Activated T-cell treated with anti-CD3 and anti-CD28 coated beads for 1 hour (primary cell): Measurements from ENCODE around the gene FILIP1.

Experiments
- DNase-seq: peaks from one replicate; pipeline ENCODE4 v3.0.0-alpha.2; 2020; ENCODE audit warnings: low read depth

FILIP1 gene

DNA sequence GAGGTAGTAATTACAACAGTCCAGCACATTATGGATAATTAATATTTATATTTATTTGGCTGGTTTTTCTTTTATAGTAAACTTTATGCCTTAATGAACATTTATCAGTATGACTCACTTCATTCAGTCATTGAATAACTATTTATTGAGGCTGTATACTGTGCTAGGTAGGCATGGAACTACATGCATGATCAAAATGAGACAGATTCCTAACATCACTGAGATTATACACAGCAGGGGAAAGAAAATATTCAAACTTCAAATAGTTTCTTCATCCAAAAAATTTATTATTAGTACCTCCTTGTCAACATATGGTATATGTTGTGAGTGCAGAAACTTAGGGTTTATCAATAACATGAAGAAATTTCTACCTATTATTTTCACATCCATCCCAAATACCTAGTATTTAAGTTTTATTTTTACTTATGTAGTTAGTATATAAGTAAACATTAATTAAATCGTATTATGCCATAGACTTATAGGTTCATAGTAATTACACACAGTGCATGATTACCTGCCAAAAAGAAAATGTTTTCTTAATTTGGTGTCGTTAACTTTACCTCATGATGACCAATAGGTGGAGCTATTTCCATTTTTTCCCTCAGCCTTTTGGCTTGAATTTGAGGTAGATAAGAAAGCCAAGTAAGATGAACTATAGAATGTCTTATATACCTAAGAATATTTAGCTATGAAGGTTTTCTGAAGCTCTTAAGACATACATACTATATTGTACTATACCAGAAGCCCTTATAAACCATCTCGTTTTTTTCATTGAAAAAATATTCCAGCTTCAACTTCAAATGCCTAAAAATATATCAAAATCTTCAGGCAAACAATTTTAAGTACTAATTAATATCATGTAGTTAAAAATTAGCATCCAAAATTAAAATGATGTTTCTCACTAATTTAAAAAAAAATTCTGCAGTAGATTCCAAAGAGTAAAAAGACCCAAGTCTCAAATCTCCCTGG is 196.5 kb downstream of the FILIP1 start:
- no peak for DNase-seq

DNA sequence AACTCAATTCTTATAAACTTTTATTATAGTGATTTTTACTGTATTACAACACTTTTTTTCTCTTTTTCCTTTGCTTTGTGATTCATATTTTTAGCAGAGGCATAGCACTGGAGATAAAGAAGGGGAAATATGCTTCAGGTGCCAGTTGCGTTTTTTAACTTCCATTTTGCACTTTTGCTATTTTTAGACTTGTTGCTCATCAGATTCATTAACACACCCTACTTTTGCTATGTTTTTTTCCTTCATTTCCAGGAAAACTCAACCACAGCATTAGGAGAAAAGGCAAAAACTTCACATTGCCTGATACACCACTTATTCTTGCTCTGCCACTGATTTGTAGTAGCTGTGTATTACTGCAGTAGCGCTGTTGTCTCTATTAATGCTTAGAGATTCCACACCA is 201.0 kb downstream of the FILIP1 start:
- DNase-seq, result no peak

DNA sequence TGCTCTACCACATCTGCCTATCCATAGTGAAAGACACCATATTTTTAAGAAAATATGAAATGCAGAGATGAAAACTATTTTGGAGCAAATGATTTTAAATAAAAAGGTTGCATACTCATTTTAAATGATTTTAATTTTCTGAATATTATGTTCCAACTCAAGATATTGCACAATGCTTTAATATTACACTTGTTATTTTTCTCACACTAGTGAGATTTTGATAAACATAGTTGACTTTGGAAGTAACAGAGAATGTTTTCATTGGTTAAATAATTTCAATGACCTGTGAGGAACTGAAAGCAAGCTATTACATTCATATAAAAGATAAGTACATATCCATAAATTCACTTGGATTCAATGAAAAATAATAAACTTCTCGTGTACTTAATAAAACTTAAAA is 201.9 kb downstream of the FILIP1 start:
- DNase-seq, result no peak

DNA sequence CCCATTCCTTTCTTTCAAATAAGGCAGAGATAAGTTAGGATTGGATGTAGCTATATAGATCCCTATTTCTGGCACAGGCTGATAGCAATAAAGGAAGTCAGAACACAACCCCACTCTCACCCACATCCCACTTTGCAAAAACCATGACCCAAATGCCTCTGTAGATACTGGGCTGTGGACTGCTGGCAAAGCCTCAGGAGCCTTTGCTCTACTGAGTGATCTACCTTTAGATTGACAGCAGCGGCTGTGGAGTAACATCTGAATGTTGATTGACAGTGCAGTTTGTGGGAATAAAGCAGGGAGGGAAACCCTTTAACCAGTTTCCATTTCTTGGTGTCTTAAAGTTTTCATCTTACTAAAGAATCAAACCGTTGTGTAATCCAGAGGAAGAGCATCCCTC is 202.3 kb downstream of the FILIP1 start:
- no peak for DNase-seq

DNA sequence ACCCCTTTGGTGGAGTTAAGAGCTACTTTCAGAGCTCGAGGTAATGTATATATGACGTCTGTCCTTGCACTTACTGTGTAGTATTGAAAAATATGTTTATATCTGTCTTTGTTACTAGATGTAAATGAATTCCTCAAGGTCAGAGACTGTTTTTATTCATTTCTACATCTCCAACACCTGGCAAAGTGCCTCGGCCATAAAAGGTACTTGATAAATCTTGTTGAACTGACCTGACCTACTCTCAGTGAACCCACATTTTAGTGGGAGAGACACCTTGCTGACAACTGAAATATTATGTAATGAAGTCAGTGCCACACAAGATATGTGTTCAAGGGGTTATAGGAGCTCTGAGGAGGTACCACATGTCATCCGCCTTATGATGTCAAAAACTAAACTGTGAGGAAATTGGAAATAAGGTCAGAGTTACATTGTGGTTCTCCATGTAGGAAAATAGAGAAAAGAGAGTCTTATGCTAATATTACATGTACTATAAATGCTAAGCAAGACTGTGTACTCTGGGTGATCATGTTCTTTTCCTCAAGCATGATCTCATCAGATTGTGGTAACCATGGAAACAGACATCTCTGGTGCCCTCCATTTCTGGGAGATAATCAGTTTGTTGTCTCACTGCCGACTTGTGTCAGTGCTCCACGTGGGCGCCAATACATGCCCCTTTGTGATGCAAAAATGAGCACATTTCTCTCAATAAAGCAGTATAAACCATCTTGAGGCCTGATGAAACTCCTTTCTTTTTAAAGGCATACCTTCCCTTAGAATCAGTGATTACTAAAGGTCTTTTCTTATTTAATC is 203.3 kb downstream of the FILIP1 start:
- DNase-seq, result no peak

DNA sequence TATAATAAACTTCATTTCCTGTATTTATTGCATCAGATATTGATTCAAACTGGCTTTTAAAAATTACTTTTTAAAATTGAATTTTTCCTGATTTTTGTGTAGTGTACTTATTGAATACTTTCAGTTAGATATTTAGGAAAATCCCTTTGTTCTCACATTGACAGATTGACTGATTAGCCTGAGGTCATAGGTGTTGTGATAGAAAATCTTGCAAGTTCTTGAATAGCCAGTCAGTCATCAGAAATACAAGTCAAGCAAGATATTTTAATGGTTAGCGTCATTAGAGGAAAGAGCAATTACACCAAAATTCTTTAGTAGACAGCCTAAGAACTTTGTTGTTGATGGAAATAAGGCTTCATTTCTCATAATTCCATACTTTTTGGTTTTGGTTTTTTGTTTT is 205.6 kb downstream of the FILIP1 start:
- no peak for DNase-seq

DNA sequence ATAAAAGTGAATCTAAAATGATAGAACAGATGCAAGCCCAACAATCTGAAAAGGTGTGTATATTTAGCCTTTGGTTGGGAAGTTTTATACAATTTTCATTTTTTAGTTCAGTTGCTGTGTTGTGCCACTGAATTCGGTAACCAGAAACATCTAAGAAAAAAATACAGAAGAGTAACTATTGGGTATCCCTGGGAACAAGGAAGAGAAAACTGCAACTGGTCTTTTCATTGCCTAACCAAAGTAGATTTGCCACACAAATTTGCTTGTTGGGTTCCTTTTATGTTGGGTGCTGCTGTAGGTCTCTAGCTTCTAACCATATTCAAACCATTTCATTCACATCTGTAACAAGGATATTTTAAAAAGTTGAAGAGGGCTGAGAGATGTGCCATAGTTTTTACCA is 206.2 kb downstream of the FILIP1 start:
- DNase-seq, result no peak

DNA sequence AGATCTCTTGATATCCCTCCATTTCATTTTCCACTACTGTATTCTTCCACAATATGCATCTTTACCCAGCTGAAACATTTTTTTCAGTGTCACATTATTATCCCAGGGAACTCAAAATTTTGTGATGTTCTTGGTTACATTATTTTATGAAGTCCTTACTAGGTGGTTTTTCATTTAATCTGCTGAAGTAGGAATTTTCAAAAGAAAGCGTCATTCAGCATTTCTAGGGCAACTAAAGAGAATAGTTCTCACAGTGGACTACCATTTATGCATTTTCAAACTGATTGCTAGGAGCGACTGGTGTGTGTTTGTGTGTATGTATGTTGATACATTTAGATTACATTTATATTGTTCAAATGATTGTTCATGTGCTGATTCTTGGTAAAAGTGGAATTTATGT is 206.6 kb downstream of the FILIP1 start:
- no peak for DNase-seq

DNA sequence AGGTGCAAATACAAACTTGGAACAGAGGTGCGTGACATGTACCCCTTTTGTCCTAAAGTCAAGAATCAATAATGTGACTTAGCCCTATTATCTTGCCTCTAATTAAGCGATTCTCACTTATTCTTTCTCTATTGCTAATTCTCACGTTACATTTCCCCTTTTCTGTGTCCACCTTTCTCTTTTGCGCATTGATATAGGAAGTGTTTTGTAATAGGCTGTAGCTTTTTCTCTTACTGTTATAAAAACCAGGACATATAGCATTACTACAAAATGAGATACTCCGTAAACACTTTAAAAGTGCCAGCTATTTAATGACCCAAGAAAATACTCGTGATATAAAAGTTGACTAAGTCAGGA is 208.3 kb downstream of the FILIP1 start:
- DNase-seq, result no peak

DNA sequence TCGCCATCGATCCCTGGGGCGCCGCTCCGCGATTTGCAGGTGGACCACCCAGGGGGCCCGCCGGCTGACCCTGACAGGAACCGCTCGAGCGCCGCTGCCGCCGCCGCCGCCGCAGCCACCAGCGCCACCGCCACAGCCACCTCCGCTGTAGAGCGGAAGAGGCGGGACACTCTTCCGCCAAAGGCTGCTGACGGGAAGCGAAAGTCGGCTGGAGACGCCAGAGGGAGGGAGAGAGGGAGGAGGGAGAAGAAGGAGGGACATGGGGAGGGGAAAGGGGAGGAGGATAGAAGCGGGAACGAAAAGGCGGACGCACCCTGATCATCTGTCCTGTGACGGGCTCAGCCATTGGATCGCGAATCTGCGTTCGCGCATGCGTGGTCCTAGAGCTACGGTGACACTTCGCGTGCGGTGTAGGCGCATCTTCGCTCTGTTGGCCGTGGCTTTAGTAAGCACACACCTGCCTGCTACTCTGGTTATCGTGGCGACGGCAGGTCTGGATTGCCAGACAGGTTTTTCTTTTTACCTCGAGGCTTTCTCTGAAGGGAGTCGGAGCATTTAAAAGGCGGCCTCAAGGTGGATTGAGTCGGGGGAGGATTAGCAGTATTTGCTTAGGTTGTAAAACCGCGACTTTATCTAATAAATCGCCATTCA is 208.8 kb downstream of the FILIP1 start, which contains the start of gene TMEM30A:
Gene TMEM30A (minus strand): TSS at position 161 of the 651 bp plus-strand sequence. CDS start 154 bp downstream, at position 7.
- peak; percentile 90 for DNase-seq

DNA sequence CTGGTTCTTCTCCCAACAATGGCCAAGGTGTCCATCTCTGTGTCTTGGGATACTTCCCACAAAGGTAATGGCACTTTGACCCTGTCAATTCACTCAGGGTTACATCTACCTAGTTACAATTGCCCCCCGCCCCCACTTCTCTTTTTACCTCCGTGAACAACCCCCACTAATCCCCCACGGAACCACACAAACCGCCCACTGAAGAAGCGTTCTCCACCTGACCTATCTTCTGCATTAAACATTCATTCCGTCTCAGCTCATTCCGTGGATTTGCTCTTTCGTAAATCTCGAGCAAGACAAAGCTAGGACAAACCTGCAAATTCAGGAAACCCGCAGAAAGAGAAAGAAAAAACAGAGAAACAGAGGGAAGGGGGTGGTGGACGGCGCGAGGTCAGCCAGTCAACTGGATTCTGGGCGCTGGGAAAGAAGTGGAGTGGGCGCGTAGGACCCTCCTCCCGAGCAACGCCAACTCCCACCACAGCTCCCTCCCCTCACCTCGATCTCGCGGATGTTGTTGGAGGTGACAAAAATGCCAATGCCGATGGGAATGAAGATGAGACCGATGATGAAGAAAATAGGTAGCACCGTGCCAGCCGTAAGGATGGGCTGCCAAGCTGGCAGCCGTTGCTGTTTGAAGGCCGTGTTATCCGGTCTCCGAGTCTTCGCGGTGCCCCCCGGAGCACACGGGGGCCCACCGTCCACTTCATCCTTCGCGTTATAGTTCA is 209.5 kb downstream of the FILIP1 start:
- no peak for DNase-seq

DNA sequence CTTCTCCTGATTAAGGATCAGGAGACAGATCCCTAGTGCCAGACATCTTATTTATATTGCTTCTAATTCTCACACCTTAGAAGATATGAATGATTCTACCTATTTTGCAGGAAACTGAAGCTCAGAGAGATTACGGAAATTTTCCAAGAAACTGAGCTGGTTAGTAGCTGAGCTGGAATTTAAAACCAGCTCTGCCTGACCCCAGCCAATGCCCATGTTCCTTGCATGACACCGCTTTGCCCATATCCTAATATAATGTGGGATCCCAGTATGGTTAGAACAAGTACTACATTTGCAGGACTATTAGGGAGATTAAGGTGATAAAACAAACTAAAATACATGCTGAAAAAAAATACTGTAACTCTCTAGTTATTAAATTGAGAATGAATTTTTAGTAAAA is 210.9 kb downstream of the FILIP1 start:
- no peak for DNase-seq

DNA sequence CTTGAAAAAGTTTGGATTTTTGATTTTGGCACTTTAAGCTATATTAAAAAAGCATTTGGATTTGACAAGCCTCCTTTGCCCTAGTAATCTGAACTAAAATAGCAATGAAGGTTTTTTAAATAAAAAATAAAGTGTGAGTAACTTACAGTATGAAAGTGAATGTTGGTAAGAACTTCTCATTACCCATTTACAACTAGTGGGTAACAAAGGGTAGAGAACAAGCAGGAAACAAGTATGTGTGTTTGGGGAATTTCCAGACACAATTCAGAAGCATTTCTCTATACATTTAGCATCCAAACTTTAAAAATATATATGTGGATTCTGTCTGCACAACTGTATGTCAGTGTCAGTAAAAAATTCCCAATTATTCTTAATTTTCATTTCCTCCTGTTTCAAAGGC is 211.9 kb downstream of the FILIP1 start:
- DNase-seq, result no peak

DNA sequence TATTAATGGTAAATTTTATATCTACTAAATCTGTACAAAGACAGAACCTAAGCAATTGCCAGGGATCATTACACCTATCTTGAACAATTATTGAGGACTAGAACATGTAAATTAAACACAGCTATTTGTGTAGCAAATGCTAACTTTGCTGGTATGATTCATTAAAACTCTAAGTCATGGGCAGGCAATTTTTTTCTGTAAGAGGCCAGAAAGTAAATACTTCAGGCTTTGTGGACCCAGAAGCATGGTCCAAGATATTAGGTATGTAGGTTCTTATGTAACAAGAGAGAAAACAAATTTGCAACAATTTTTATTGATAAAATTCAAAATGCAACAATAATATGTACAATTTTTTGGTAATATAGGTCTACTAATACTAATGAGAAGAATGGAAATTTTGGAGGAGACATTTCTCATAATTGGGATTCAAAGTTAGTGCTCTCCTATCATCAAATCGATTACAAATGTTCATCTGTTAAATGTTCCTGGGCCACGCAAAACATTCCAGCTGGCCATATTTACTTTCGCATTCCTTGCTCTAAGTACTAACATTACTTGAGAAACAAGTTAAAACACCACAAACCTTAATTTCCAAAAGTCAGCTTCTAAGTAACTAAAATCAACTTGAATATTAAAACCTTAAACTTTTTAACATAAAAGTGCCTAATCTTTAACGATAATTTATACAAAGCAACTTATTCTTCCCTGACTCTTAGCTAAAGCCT is 213.3 kb downstream of the FILIP1 start:
- no peak for DNase-seq

DNA sequence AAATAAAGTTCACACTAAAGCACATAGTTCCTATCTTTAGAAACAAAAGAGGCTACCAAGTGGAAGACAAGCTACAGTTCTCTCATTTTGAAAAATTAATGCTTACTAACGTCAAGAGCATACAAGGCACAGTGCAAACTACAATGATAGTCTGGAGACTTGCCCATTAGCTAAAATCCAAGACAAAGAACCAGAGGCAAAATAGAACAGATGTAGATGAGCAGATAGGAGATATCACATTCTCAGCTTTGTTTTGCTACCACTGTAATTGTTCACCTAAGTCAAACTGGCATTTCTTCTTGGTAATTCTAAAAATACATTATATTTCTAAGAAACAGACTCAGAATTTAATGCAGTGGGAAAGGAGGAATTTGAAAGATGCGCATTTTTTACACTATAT is 214.2 kb downstream of the FILIP1 start:
- DNase-seq, result no peak

DNA sequence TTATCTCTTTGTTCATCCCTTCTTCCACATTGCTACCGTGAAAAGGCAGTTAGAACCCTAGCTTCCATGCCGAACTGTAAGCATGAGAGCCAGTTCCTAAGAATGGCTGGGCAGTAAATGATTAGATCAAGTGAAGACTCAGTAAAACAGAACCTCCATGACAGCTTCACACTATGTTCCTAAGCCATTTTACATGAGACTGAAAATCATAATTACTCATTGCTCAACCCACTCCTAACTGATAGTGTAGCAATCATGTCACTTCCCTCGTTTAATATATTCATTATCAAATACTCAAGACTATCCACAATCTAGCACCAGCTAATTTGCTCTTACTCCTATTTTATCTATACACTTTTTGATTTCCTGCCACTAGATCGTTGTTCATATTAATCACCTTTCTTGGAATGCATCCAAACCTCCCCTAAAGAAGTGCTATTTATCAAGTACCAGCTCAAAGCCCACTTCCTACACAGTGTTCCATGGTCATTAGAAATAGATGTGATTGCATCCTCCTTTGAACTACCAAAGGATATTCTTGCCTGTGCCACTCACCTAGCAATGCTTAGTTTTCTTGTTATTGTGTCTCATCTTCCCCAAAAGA is 215.0 kb downstream of the FILIP1 start:
- no peak for DNase-seq

DNA sequence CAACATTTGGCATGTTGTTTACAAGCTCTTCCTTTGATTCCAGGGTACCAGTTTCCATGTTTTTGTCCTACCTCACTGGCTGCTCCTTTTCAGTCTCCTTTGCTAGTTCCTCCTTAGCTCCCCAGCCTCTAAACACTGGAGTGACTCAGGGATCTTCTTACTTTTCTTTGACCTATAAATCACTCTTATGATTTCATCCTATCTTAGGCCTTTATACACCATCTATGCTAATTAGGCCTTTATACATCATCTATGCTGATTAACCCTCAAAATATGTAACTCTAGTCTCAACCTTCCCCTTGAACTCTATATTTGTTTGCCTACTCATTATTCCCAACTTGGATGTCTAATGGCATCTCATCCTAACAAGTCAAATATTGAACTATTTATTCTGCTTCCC is 218.5 kb downstream of the FILIP1 start:
- no peak for DNase-seq

DNA sequence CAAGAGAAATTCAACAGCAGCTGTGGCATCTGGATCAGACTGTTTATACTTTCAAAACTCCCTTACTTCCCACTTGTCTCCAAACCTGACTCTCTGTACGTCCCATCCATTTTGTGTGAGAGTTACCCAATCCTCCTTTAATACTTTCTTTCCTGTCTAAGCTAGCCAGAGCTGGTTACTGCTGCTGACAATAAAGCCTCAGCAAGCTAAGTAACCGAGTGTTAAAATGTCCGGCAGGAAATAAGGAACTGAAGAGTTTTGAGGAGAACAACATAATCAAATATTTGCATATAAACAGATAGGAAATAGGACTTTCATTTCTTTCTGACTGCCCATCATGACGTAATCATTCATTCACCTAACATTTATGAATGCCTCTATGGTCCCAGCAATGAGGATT is 220.6 kb downstream of the FILIP1 start:
- DNase-seq, result no peak

DNA sequence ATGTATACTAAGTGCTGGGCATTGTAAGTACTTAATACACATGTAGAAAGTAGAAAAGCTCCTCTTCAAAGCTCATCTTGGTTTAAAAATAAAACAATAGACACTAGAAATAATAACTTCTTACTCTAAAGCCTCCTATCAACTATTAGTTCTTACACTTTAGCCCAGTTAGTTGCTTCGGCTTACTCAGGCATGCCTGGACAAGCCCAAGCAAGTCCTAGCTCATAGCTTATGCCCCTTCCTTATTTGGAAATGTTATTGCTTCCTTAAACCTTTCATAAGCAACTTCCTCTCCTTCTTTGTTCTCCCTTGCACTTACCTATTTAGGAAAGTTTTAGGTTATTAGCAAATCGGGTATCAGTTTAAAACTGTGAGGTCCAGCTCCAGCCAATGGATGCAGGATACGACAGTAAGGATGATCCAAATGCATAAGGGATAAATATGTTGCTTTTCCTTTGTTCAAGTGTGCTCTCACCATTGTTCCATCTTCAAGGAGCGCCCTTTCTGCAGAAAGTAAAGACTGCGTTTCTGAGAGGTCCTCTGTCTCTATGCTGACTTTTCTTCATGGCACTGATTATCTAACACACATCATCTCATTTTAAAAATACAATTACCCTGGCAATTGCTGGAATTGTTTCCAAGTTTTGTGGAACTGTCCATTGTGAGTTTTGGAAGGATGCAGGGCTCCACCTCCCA is 221.3 kb downstream of the FILIP1 start:
- DNase-seq, result no peak

DNA sequence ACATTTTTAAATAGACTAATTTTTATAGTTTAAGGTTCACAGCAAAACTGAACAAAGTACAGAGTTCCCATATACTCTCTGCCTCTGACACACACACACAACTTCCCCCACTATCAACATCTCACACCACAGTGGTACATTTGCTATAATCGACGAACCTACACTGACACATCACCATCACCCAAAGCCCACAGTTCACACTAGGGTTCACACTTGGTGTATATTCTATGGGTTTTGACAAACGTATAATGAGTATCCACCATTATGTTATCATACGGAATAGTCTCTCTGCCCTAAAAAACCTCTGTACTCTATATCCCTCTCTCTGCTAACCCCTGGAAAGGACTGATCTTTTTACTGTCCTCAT is 224.6 kb downstream of the FILIP1 start:
- no peak for DNase-seq
